K562 (cell line): Measurements from ENCODE around the gene CD70.

Experiments used
- CBX3 ChIP-seq, 2 experiments: IDR thresholded peaks; 1 replicate in 1 of 2; 2 replicates in 1 of 2; pipeline ENCODE4 v1.6.1; 2012; ENCODE audit warnings: inconsistent platforms in 2 of 2, low read length in 2 of 2, borderline replicate concordance in 1 of 2, control low read depth in 1 of 2
- GTF2F1 ChIP-seq: IDR thresholded peaks from 2 replicates; pipeline ENCODE4 v1.6.1; 2011; ENCODE audit warnings: low read depth, low read length, improper control_type of control experiment
- NFATC3 ChIP-seq: fragments of 450-650 bp; IDR thresholded peaks from 2 replicates; pipeline ENCODE4 v1.6.1; 2017; ENCODE audit warnings: mild to moderate bottlenecking
- POLR2A ChIP-seq: fragments of 450-650 bp; conservative IDR thresholded peaks from 2 replicates; pipeline ENCODE4 v1.6.1; 2016
- RBM22 ChIP-seq: fragments of 200-400 bp; formaldehyde crosslinking; IDR thresholded peaks from 2 replicates; pipeline ENCODE4 v1.6.1; 2018; ENCODE audit warnings: low read length, low read depth; ENCODE audit not compliant: poor library complexity, severe bottlenecking
- RFX1 ChIP-seq: fragments of 450-650 bp; IDR thresholded peaks from 2 replicates; pipeline ENCODE4 v1.6.1; 2016; ENCODE audit warnings: mild to moderate bottlenecking, moderate library complexity
- ZBED1 ChIP-seq: IDR thresholded peaks from 2 replicates; pipeline ENCODE4 v1.6.1; 2014
- TF ChIP-seq, protein P1 (sequence below), 3 experiments: IDR thresholded peaks in 2 of 3; conservative IDR thresholded peaks in 1 of 3; 2 replicates each; pipeline ENCODE4 v1.5.1; 2011 to 2012; ENCODE audit warnings: low read length in 3 of 3, mild to moderate bottlenecking in 3 of 3, control low read depth in 2 of 3, improper control_type of control experiment in 1 of 3, inconsistent platforms in 1 of 3, low read depth in 1 of 3, mixed read lengths in 1 of 3, moderate library complexity in 1 of 3; ENCODE audit not compliant: insufficient read depth in 2 of 3
- TF ChIP-seq, protein P2 (sequence below): fragments of 250-450 bp; sonication (Bioruptor Pico); IDR thresholded peaks from 2 replicates; pipeline ENCODE4 v1.8.0; 2022; ENCODE audit warnings: inconsistent platforms, mild to moderate bottlenecking, moderate library complexity, borderline replicate concordance
- TF ChIP-seq, protein P3 (sequence below): fragments of 250-450 bp; sonication (Bioruptor Pico); IDR thresholded peaks from 2 replicates; pipeline ENCODE4 v1.8.0; 2021; ENCODE audit warnings: moderate library complexity, mild to moderate bottlenecking, inconsistent platforms

DNA sequence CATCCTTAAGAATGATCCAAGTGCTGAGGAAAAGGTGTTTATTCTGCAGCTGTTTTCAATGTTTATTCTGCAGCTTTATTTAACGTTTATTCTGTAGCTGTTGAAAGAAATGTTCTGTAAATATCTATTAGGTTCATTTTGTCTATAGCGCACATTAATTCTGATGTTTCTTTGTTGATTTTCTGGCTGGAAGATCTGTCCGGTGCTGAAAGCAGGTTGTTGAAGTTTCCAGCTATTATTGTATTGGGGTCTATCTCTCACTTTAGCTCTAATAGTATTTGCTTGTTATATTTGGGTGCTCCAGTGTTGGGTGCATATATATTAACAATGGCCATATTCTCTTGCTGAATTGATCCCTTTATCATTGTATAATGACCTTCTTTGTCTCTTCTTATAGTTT is 20.2 kb downstream of the CD70 start:
- TF ChIP-seq CBX3 (IDR thresholded peaks at IDR 0.05; ENCODE audit: borderline replicate concordance in 1 of 2, low read length in 2 of 2) (no peak), RBM22 (no peak), ZBED1 (no peak), RFX1 (no peak), NFATC3 (no peak), GTF2F1 (no peak), POLR2A (no peak)
- TF ChIP-seq, protein P1, sequence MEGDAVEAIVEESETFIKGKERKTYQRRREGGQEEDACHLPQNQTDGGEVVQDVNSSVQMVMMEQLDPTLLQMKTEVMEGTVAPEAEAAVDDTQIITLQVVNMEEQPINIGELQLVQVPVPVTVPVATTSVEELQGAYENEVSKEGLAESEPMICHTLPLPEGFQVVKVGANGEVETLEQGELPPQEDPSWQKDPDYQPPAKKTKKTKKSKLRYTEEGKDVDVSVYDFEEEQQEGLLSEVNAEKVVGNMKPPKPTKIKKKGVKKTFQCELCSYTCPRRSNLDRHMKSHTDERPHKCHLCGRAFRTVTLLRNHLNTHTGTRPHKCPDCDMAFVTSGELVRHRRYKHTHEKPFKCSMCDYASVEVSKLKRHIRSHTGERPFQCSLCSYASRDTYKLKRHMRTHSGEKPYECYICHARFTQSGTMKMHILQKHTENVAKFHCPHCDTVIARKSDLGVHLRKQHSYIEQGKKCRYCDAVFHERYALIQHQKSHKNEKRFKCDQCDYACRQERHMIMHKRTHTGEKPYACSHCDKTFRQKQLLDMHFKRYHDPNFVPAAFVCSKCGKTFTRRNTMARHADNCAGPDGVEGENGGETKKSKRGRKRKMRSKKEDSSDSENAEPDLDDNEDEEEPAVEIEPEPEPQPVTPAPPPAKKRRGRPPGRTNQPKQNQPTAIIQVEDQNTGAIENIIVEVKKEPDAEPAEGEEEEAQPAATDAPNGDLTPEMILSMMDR (IDR thresholded peaks at IDR 0.05 in 2 of 3, conservative IDR thresholded peaks at IDR 0.05 in 1 of 3; ENCODE audit: insufficient read depth in 2 of 3, low read depth in 1 of 3, low read length in 3 of 3): no peak
- TF ChIP-seq, protein P2, sequence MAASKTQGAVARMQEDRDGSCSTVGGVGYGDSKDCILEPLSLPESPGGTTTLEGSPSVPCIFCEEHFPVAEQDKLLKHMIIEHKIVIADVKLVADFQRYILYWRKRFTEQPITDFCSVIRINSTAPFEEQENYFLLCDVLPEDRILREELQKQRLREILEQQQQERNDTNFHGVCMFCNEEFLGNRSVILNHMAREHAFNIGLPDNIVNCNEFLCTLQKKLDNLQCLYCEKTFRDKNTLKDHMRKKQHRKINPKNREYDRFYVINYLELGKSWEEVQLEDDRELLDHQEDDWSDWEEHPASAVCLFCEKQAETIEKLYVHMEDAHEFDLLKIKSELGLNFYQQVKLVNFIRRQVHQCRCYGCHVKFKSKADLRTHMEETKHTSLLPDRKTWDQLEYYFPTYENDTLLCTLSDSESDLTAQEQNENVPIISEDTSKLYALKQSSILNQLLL (CRISPR knock-in tag): no peak
- TF ChIP-seq, protein P3, sequence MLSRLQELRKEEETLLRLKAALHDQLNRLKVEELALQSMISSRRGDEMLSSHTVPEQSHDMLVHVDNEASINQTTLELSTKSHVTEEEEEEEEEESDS (CRISPR knock-in tag): no peak
